ENCODE measurements around the gene ISLR. TPM values are rescaled to one million over a fixed set of nuclear protein-coding genes. Genes with fewer than 3 reads are reported as not detected.

Gene ISLR
- total RNA-seq, 1 experiment from 2014 or later: 0.11 TPM

DNA sequence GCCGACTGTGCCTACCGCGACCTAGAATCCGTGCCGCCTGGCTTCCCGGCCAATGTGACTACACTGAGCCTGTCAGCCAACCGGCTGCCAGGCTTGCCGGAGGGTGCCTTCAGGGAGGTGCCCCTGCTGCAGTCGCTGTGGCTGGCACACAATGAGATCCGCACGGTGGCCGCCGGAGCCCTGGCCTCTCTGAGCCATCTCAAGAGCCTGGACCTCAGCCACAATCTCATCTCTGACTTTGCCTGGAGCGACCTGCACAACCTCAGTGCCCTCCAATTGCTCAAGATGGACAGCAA lies 1.4 kb downstream of the ISLR start:
- no peak overlapping the region for H3K9ac ChIP-seq (ENCODE audit: extremely low read depth, insufficient read length, low read length)
- H3K14ac ChIP-seq (ENCODE audit: insufficient read depth, low read length): no peak overlapping the region
- Mint-ChIP-seq H3K36me3 (ENCODE audit: insufficient read depth in 1 of 3, low read depth in 3 of 3) (no peaks in the 10 kb centered on the region), H3K4me1 (peaks cover 22 to 55% of the 10 kb centered on the region in 2 experiments), H3K4me3 (no peak overlapping the region), H3K27me3 (ENCODE audit: low read depth) (peaks cover 28% of the 10 kb centered on the region), H3K27ac (no peak overlapping the region), H3K9me3 (no peaks in the 10 kb centered on the region; a peak in 1 of 5 replicates)
- H3K27me3 ChIP-seq (ENCODE audit: insufficient read depth, low read length): no peaks in the 10 kb centered on the region
- no peak overlapping the region for H3K27ac ChIP-seq (ENCODE audit: insufficient read length, low read depth, low read length)
- no peak overlapping the region for H4K91ac ChIP-seq (ENCODE audit: insufficient read length, low read depth, low read length)
- H2BK15ac ChIP-seq (ENCODE audit: low read depth, low read length): no peak overlapping the region
- no peaks in the 10 kb centered on the region for H3K9me3 ChIP-seq (ENCODE audit: control insufficient read depth, low read depth, low read length)
- H4K20me1 ChIP-seq (ENCODE audit: control insufficient read depth, insufficient read depth, insufficient read length): no peaks in the 10 kb centered on the region
- no peak overlapping the region for H3K4ac ChIP-seq (ENCODE audit: low read depth, low read length)
- no peak overlapping the region for H3K23ac ChIP-seq (ENCODE audit: insufficient read length, low read depth, low read length)
- no CpG with 5 or more reads among the region's 14 CpGs for WGBS (ENCODE audit: extremely low coverage, insufficient read length, low lambda C conversion rate)
- H3T11ph ChIP-seq (ENCODE audit: low read length): no peak overlapping the region
- TF ChIP-seq, protein P1, sequence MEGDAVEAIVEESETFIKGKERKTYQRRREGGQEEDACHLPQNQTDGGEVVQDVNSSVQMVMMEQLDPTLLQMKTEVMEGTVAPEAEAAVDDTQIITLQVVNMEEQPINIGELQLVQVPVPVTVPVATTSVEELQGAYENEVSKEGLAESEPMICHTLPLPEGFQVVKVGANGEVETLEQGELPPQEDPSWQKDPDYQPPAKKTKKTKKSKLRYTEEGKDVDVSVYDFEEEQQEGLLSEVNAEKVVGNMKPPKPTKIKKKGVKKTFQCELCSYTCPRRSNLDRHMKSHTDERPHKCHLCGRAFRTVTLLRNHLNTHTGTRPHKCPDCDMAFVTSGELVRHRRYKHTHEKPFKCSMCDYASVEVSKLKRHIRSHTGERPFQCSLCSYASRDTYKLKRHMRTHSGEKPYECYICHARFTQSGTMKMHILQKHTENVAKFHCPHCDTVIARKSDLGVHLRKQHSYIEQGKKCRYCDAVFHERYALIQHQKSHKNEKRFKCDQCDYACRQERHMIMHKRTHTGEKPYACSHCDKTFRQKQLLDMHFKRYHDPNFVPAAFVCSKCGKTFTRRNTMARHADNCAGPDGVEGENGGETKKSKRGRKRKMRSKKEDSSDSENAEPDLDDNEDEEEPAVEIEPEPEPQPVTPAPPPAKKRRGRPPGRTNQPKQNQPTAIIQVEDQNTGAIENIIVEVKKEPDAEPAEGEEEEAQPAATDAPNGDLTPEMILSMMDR (conservative IDR thresholded peaks at IDR 0.05): no peak
- no peak overlapping the region for H2BK120ac ChIP-seq (ENCODE audit: low read depth, low read length, poor library complexity, severe bottlenecking)
- no peak overlapping the region for H2BK12ac ChIP-seq (ENCODE audit: insufficient read length, low read depth, low read length)
- H2AFZ ChIP-seq (ENCODE audit: low read length): no peak overlapping the region
- no peaks in the 10 kb centered on the region for H3K23me2 ChIP-seq (ENCODE audit: insufficient read length, low read depth, low read length, poor library complexity, severe bottlenecking)
- no peak overlapping the region for H3K18ac ChIP-seq (ENCODE audit: insufficient read length, low read depth, low read length)
- H2AK5ac ChIP-seq (ENCODE audit: insufficient read length, low read length): no peak overlapping the region
- H3K4me1 ChIP-seq (ENCODE audit: insufficient read depth, low read length): peaks cover 3% of the 10 kb centered on the region; the same call in 1 of the 2 replicates
- H3K79me2 ChIP-seq (ENCODE audit: insufficient read depth, low read length): no peaks in the 10 kb centered on the region
- no peak overlapping the region for H3K4me2 ChIP-seq (ENCODE audit: insufficient read depth, insufficient read length, low read length)
- H3K79me1 ChIP-seq (ENCODE audit: insufficient read depth, low read depth, low read length, poor library complexity, severe bottlenecking): no peaks in the 10 kb centered on the region
- DNase-seq: peak; percentile 26
- H3K56ac ChIP-seq (ENCODE audit: insufficient read length, low read depth, low read length): no peak overlapping the region
- H4K8ac ChIP-seq (replicated peaks; ENCODE audit: insufficient read length, low read depth, low read length): no peak overlapping the region
- no peak overlapping the region for H4K5ac ChIP-seq (ENCODE audit: insufficient read length, low read depth, low read length)
- H2BK5ac ChIP-seq (ENCODE audit: insufficient read length, low read length): no peak overlapping the region
- no peak overlapping the region for H2BK20ac ChIP-seq (ENCODE audit: low read depth, low read length, poor library complexity, severe bottlenecking)

Measured in H9 (cell line).